Loucy (cell line): ENCODE measurements around the gene GPATCH11.

Experiments used
- H2AFZ ChIP-seq: fragments of 200-600 bp; sonication (generic); 2 replicates; pipeline ENCODE4 v1.6.0; 2016; ENCODE audit warnings: antibody characterized with exemption, mild to moderate bottlenecking, low read length, moderate library complexity
- H3F3A ChIP-seq: fragments of 200-600 bp; 2 replicates; pipeline ENCODE4 v1.6.0; 2016; ENCODE audit warnings: antibody characterized with exemption, low read depth, mild to moderate bottlenecking
- H3K27me3 ChIP-seq: fragments of 200-600 bp; sonication (generic); 2 replicates; pipeline ENCODE4 v1.6.1; 2014; ENCODE audit warnings: low read length, mild to moderate bottlenecking; ENCODE audit not compliant: insufficient read depth, poor library complexity, severe bottlenecking
- H3K36me3 ChIP-seq: fragments of 200-600 bp; sonication (generic); 2 replicates; pipeline ENCODE4 v1.6.1; 2016; ENCODE audit warnings: low read length; ENCODE audit not compliant: insufficient read depth
- H3K4me1 ChIP-seq: fragments of 200-600 bp; sonication (generic); 2 replicates; pipeline ENCODE4 v1.5.1; 2014; ENCODE audit warnings: low read length, mild to moderate bottlenecking; ENCODE audit not compliant: insufficient read depth, poor library complexity, severe bottlenecking
- H3K4me2 ChIP-seq: fragments of 200-600 bp; sonication (generic); 2 replicates; pipeline ENCODE4 v1.6.0; 2014; ENCODE audit warnings: antibody characterized with exemption, low read length, low read depth, mild to moderate bottlenecking; ENCODE audit not compliant: poor library complexity, severe bottlenecking
- H3K4me3 ChIP-seq: fragments of 200-600 bp; sonication (generic); 2 replicates; pipeline ENCODE4 v1.5.1; 2014; ENCODE audit warnings: low read length, mild to moderate bottlenecking, mixed read lengths; ENCODE audit not compliant: poor library complexity, severe bottlenecking
- H3K79me2 ChIP-seq: fragments of 200-600 bp; sonication (generic); 2 replicates; pipeline ENCODE4 v1.6.1; 2014; ENCODE audit warnings: low read length; ENCODE audit not compliant: insufficient read depth
- H3K9ac ChIP-seq: fragments of 200-600 bp; sonication (generic); 2 replicates; pipeline ENCODE4 v1.6.0; 2014; ENCODE audit warnings: mild to moderate bottlenecking, low read depth, low read length, moderate library complexity; ENCODE audit not compliant: poor library complexity, severe bottlenecking
- H3K9me2 ChIP-seq: fragments of 200-600 bp; sonication (generic); replicated peaks from 2 replicates; pipeline ENCODE4 v1.6.1; 2016; ENCODE audit warnings: low read depth, low read length, mixed read lengths
- H3K9me3 ChIP-seq: fragments of 200-600 bp; sonication (generic); 2 replicates; pipeline ENCODE4 v1.6.1; 2014; ENCODE audit warnings: mild to moderate bottlenecking, antibody characterized with exemption, low read length, low read depth; ENCODE audit not compliant: insufficient read depth
- H4K20me1 ChIP-seq: fragments of 200-600 bp; sonication (generic); 2 replicates; pipeline ENCODE4 v1.6.0; 2014; ENCODE audit warnings: antibody characterized with exemption, low read length, mild to moderate bottlenecking; ENCODE audit not compliant: insufficient read depth, poor library complexity, severe bottlenecking
- CTCF ChIP-seq: fragments of 200-600 bp; sonication (generic); conservative IDR thresholded peaks from 2 replicates; pipeline ENCODE4 v1.5.1; 2014; ENCODE audit warnings: mild to moderate bottlenecking, antibody characterized with exemption, low read length
- EZH2phosphoT487 ChIP-seq: fragments of 200-600 bp; IDR thresholded peaks from 2 replicates; pipeline ENCODE4 v1.6.1; 2018; ENCODE audit warnings: antibody characterized with exemption, mild to moderate bottlenecking, moderate library complexity, borderline replicate concordance

The GPATCH11 gene

GRCh38 chr2:37052600-37053332 is 31.6 kb upstream of the GPATCH11 start:
- Histone ChIP-seq H3K4me3 (no peak overlapping the region), H2AFZ (no peak overlapping the region), H3F3A (no peaks in the 10 kb centered on the region), H3K36me3 (peaks cover 43% of the 10 kb centered on the region), H3K9me3 (no peaks in the 10 kb centered on the region), H4K20me1 (no peaks in the 10 kb centered on the region), H3K4me1 (no peaks in the 10 kb centered on the region), H3K27me3 (no peaks in the 10 kb centered on the region), H3K79me2 (no peaks in the 10 kb centered on the region), H3K9me2 (no peaks in the 10 kb centered on the region), H3K4me2 (no peak overlapping the region), H3K9ac (no peak overlapping the region)
- TF ChIP-seq CTCF (no peak), EZH2phosphoT487 (no peak)

- Histone ChIP-seq H3K9me2 (no peaks in the 10 kb centered on the region), H3K9ac (no peak overlapping the region), H3K4me3 (no peak overlapping the region), H3K36me3 (peaks cover 67% of the 10 kb centered on the region), H3K4me2 (no peak overlapping the region), H3K79me2 (no peaks in the 10 kb centered on the region), H2AFZ (no peak overlapping the region), H3K4me1 (no peaks in the 10 kb centered on the region), H3K9me3 (no peaks in the 10 kb centered on the region), H3F3A (no peaks in the 10 kb centered on the region), H4K20me1 (no peaks in the 10 kb centered on the region), H3K27me3 (no peaks in the 10 kb centered on the region)
- no peak for TF ChIP-seq EZH2phosphoT487
- TF ChIP-seq CTCF: no peak
These were observed 24.5 kb upstream of the GPATCH11 start for GRCh38 chr2:37059841-37060240.

GRCh38 chr2:37060446-37060845 is 23.9 kb upstream of the GPATCH11 start:
- H3K4me1 ChIP-seq: no peaks in the 10 kb centered on the region
- H3K4me2 ChIP-seq: no peak overlapping the region
- H3K9me2 ChIP-seq: no peaks in the 10 kb centered on the region
- H3K79me2 ChIP-seq: no peaks in the 10 kb centered on the region
- H3K27me3 ChIP-seq: no peaks in the 10 kb centered on the region
- no peak overlapping the region for H3K9ac ChIP-seq
- no peaks in the 10 kb centered on the region for H3F3A ChIP-seq
- no peak overlapping the region for H3K4me3 ChIP-seq
- H2AFZ ChIP-seq: no peak overlapping the region
- TF ChIP-seq CTCF: no peak
- no peak for TF ChIP-seq EZH2phosphoT487
- no peaks in the 10 kb centered on the region for H3K9me3 ChIP-seq
- no peaks in the 10 kb centered on the region for H4K20me1 ChIP-seq
- H3K36me3 ChIP-seq: peaks cover 70% of the 10 kb centered on the region
